IPS-20b (cell line): ENCODE results near the gene HNRNPA1.

Experiments used
- H3K27ac ChIP-seq: one replicate; pipeline ENCODE4 v1.5.1; 2013; ENCODE audit warnings: low read length
- H3K27me3 ChIP-seq: 2 replicates; pipeline ENCODE4 v1.6.1; 2013; ENCODE audit warnings: mild to moderate bottlenecking, low read length, inconsistent platforms; ENCODE audit not compliant: insufficient read depth
- H3K36me3 ChIP-seq: 2 replicates; pipeline ENCODE4 v1.6.1; 2013; ENCODE audit warnings: low read depth, mild to moderate bottlenecking, inconsistent platforms, low read length, moderate library complexity; ENCODE audit not compliant: insufficient read depth
- H3K4me1 ChIP-seq: 2 replicates; pipeline ENCODE4 v1.6.1; 2013; ENCODE audit warnings: mild to moderate bottlenecking, control low read depth, inconsistent platforms, low read length, moderate library complexity; ENCODE audit not compliant: insufficient read depth
- H3K4me3 ChIP-seq: 2 replicates; pipeline ENCODE4 v1.5.1; 2013; ENCODE audit warnings: mild to moderate bottlenecking, low read length, inconsistent platforms
- H3K9ac ChIP-seq: 2 replicates; pipeline ENCODE4 v1.6.1; 2013; ENCODE audit warnings: low read depth, mild to moderate bottlenecking, inconsistent platforms, low read length, moderate library complexity
- H3K9me3 ChIP-seq: 2 replicates; pipeline ENCODE4 v1.6.1; 2013; ENCODE audit warnings: mild to moderate bottlenecking, low read depth, low read length, inconsistent platforms; ENCODE audit not compliant: insufficient read depth

HNRNPA1 gene

GRCh38 chr12:54328595-54329337, 48.2 kb downstream of the HNRNPA1 start:
- Histone ChIP-seq H3K4me1 (peaks cover 3% of the 10 kb centered on the region), H3K27me3 (no peaks in the 10 kb centered on the region), H3K4me3 (no peak overlapping the region), H3K9me3 (no peaks in the 10 kb centered on the region), H3K9ac (no peak overlapping the region), H3K27ac (no peak overlapping the region), H3K36me3 (no peaks in the 10 kb centered on the region)

- Histone ChIP-seq H3K27ac (no peak overlapping the region), H3K4me1 (peaks cover 3% of the 10 kb centered on the region), H3K27me3 (no peaks in the 10 kb centered on the region), H3K4me3 (no peak overlapping the region; the same call in 1 of the 2 replicates), H3K9me3 (no peaks in the 10 kb centered on the region), H3K36me3 (no peaks in the 10 kb centered on the region), H3K9ac (no peak overlapping the region)
Observed at GRCh38 chr12:54329759-54330158, 49.2 kb downstream of the HNRNPA1 start.

- Histone ChIP-seq H3K4me3 (no peak overlapping the region), H3K4me1 (peaks cover 3% of the 10 kb centered on the region), H3K9me3 (no peaks in the 10 kb centered on the region), H3K36me3 (no peaks in the 10 kb centered on the region), H3K9ac (no peak overlapping the region), H3K27me3 (no peaks in the 10 kb centered on the region), H3K27ac (no peak overlapping the region)
Observed at GRCh38 chr12:54330442-54330841, 49.9 kb downstream of the HNRNPA1 start.

- Histone ChIP-seq H3K4me1 (peaks cover 3% of the 10 kb centered on the region), H3K9me3 (no peaks in the 10 kb centered on the region), H3K4me3 (no peak overlapping the region), H3K27ac (no peak overlapping the region), H3K36me3 (no peaks in the 10 kb centered on the region), H3K9ac (no peak overlapping the region), H3K27me3 (no peaks in the 10 kb centered on the region)
Observed at GRCh38 chr12:54331461-54331860, 50.9 kb downstream of the HNRNPA1 start.

GRCh38 chr12:54333420-54334034, 53.0 kb downstream of the HNRNPA1 start:
- no peak overlapping the region for H3K27ac ChIP-seq
- no peaks in the 10 kb centered on the region for H3K36me3 ChIP-seq
- peaks cover 3% of the 10 kb centered on the region for H3K4me1 ChIP-seq
- no peak overlapping the region for H3K4me3 ChIP-seq
- H3K9me3 ChIP-seq: no peaks in the 10 kb centered on the region
- no peak overlapping the region for H3K9ac ChIP-seq
- no peaks in the 10 kb centered on the region for H3K27me3 ChIP-seq
